SK-N-SH (cell line): ENCODE results near the gene USP17L10.
"Not testable (repeated sequence)": the region's sequence is repeated elsewhere in the genome, so short reads cannot be mapped to it uniquely, and the experiment has no call there.

Experiments
- CTCF ChIP-seq: fragments of 200-600 bp; sonication (generic); IDR thresholded peaks from 2 replicates; pipeline ENCODE4 v1.6.1; 2017; ENCODE audit warnings: antibody characterized with exemption, mild to moderate bottlenecking, moderate library complexity
- FOSL2 ChIP-seq: IDR thresholded peaks from 2 replicates; pipeline ENCODE4 v1.4.0; 2012; ENCODE audit warnings: low read depth, mild to moderate bottlenecking, moderate library complexity, borderline replicate concordance
- MXI1 ChIP-seq: IDR thresholded peaks from 2 replicates; pipeline ENCODE4 v1.6.1; 2012; ENCODE audit warnings: mild to moderate bottlenecking, low read depth, low read length, improper control_type of control experiment
- NFIC ChIP-seq: IDR thresholded peaks from 2 replicates; pipeline ENCODE4 v1.4.0; 2012; ENCODE audit warnings: borderline replicate concordance
- RAD21 ChIP-seq: IDR thresholded peaks from 2 replicates; pipeline ENCODE4 v1.6.1; 2012; ENCODE audit warnings: mild to moderate bottlenecking, low read length
- REST ChIP-seq: IDR thresholded peaks from 2 replicates; pipeline ENCODE4 v1.6.1; 2012; ENCODE audit warnings: mild to moderate bottlenecking, low read depth, low read length, moderate library complexity
- TAF1 ChIP-seq: IDR thresholded peaks from 2 replicates; pipeline ENCODE4 v1.6.1; 2012; ENCODE audit warnings: low read depth, mild to moderate bottlenecking, low read length, moderate library complexity, borderline replicate concordance
- USF2 ChIP-seq: fragments of 150-350 bp; IDR thresholded peaks from 2 replicates; pipeline ENCODE4 v1.6.1; 2017; ENCODE audit warnings: antibody characterized with exemption, low read length, low read depth, borderline replicate concordance

GRCh38 chr4:9165990-9166389, 44.5 kb upstream of the USP17L10 start:
- TF ChIP-seq CTCF, USF2, TAF1, FOSL2, NFIC, RAD21, REST, MXI1: not testable (repeated sequence)
